GM12878 (cell line): ENCODE results near the gene PDZD7. TPM values are rescaled to one million over a fixed set of nuclear protein-coding genes. Genes with fewer than 3 reads are reported as not detected.

Experiments used
- ATAC-seq: fragments of 200-7000 bp; cut with Tn5 transposase; 3 replicates; pipeline ENCODE4 v1.9.1; 2020; ENCODE audit warnings: mild to moderate bottlenecking, moderate library complexity
- BruUV-seq: library from RNA; stranded (reverse); fragments of 400-500 nt; replicated peaks from 2 replicates; lab custom pipeline; 2021; lab: Mats Ljungman, UMichigan
- CTCF ChIA-PET: fragments of 300-600 bp; sonication (Branson Sonifier 250); formaldehyde crosslinking; extraction: SDS; loops from one replicate; lab custom pipeline; 2021; ENCODE audit warnings: inconsistent platforms; lab: Yijun Ruan, JAX
- POLR2A ChIA-PET: fragments of 350-600 bp; formaldehyde crosslinking; extraction: SDS; loops from one replicate; lab custom pipeline; 2021; ENCODE audit warnings: inconsistent platforms; lab: Charles Lee
- RAD21 ChIA-PET: fragments of 300-600 bp; sonication (Branson Sonifier 250); formaldehyde crosslinking; loops from one replicate; lab custom pipeline; 2023; ENCODE audit warnings: antibody characterized with exemption; ENCODE audit not compliant: unreplicated experiment; lab: Charles Lee
- SMC1A ChIA-PET: fragments of 300-600 bp; sonication (Branson Sonifier 250); formaldehyde crosslinking; loops from one replicate; lab custom pipeline; 2023; ENCODE audit not compliant: unreplicated experiment, uncharacterized antibody; lab: Charles Lee
- DNase-seq: peaks from one replicate; pipeline ENCODE4 v3.0.0-alpha.2; 2011; ENCODE audit warnings: low read depth, low spot score
- FAIRE-seq: peaks from 3 replicates; lab custom pipeline; 2011; peaks lifted over from hg19 to GRCh38; lab: Jason Lieb, UNC
- H2AFZ ChIP-seq: 2 replicates; pipeline ENCODE4 v1.6.0; 2011; ENCODE audit warnings: low read depth, low read length, control low read depth; ENCODE audit not compliant: control insufficient read depth
- H3K27ac ChIP-seq: 2 replicates; pipeline ENCODE4 v1.5.1; 2011; ENCODE audit warnings: control low read depth; ENCODE audit not compliant: control insufficient read depth, insufficient read depth
- H3K27me3 ChIP-seq, 2 experiments: replicated peaks in 1 of 2; 2 replicates each; pipeline versions ENCODE4 v1.6.0 to v1.6.1; 2011; ENCODE audit warnings: low read length in 1 of 2; ENCODE audit not compliant: control insufficient read depth in 2 of 2, insufficient read depth in 2 of 2
- H3K36me3 ChIP-seq, 2 experiments: 2 replicates each; pipeline ENCODE4 v1.5.1; 2011; ENCODE audit warnings: low read length in 1 of 2; ENCODE audit not compliant: control insufficient read depth in 2 of 2, insufficient read depth in 2 of 2
- H3K4me1 ChIP-seq: 2 replicates; pipeline ENCODE4 v1.6.1; 2011; ENCODE audit warnings: mild to moderate bottlenecking, low read length, moderate library complexity, mixed read lengths; ENCODE audit not compliant: control insufficient read depth, insufficient read depth
- H3K4me2 ChIP-seq: 2 replicates; pipeline ENCODE4 v1.6.0; 2011; ENCODE audit warnings: control low read depth; ENCODE audit not compliant: control insufficient read depth, insufficient read depth
- H3K4me3 ChIP-seq: fragments of 200-600 bp; sonication (generic); 2 replicates; pipeline ENCODE4 v1.5.1; 2016
- H3K79me2 ChIP-seq: 2 replicates; pipeline ENCODE4 v1.6.0; 2011; ENCODE audit warnings: low read length; ENCODE audit not compliant: control insufficient read depth, insufficient read depth
- H3K9ac ChIP-seq: 2 replicates; pipeline ENCODE4 v1.8.0; 2011; ENCODE audit warnings: low read length, control low read depth, mixed read lengths; ENCODE audit not compliant: control insufficient read depth, insufficient read depth
- H3K9me3 ChIP-seq: replicated peaks from 3 replicates; pipeline ENCODE4 v1.5.1; 2011; ENCODE audit warnings: mild to moderate bottlenecking, low read length; ENCODE audit not compliant: control insufficient read depth, insufficient read depth
- H4K20me1 ChIP-seq: 2 replicates; pipeline ENCODE4 v1.6.0; 2011; ENCODE audit not compliant: control insufficient read depth, insufficient read depth
- ESRRA ChIP-seq: IDR thresholded peaks from 2 replicates; pipeline ENCODE4 v1.6.1; 2012; ENCODE audit warnings: mild to moderate bottlenecking, low read length, improper control_type of control experiment
- HDAC2 ChIP-seq: fragments of 200-600 bp; sonication (generic); IDR thresholded peaks from 2 replicates; pipeline ENCODE4 v1.6.1; 2017
- IRF4 ChIP-seq: IDR thresholded peaks from 2 replicates; pipeline ENCODE4 v1.6.1; 2011; ENCODE audit warnings: low read depth, low read length
- MYB ChIP-seq: fragments of 150-350 bp; IDR thresholded peaks from 2 replicates; pipeline ENCODE4 v1.6.1; 2014; ENCODE audit warnings: mild to moderate bottlenecking, low read depth, low read length, borderline replicate concordance
- WGBS: methylation state at CpG from one replicate; pipeline ENCODE4 v1.1.6; 2016; ENCODE audit warnings: low lambda C conversion rate; ENCODE audit not compliant: insufficient replicate concordance, insufficient coverage; ENCODE audit errors: missing lambda C conversion rate; 5-methylcytosine and 5-hydroxymethylcytosine counted together
- in situ Hi-C: fragments of 300-500 bp; cut with MboI; formaldehyde crosslinking; loops from 9 replicates; pipeline ENCODE4 v1.14.3; 2018; ENCODE audit warnings: mixed read lengths
- intact Hi-C: fragments of 100-400 bp; cut with micrococcal nuclease; formaldehyde crosslinking; loops from one replicate; pipeline ENCODE4 v1.14.2; 2022; ENCODE audit not compliant: unreplicated experiment
- polyA plus RNA-seq, 11 experiments: library from polyadenylated mRNA; depleted of rRNA in 4 of 11; unstranded in 6 of 11; stranded (reverse) in 5 of 11; fragments of >200 nt; fragmentation: Nextera tagmentation in 4 of 11; fragmentation: Illumina TruSeq in 1 of 11; extraction: Ambion mirVana in 4 of 11; extraction: Trizol in 1 of 11; gene quantifications; 1 replicate in 1 of 11; 2 replicates in 10 of 11; pipeline versions ENCODE4 v1.2.1 to v1.2.3, GENCODE V29; 2011 to 2016; ENCODE audit warnings: inconsistent platforms in 2 of 11, missing spikeins in 2 of 11, low read depth in 1 of 11
- total RNA-seq, 4 experiments: library from RNA; depleted of rRNA in 3 of 4; stranded (reverse); fragments of >200 nt in 3 of 4; fragmentation: Illumina TruSeq in 1 of 4; extraction: Trizol in 1 of 4; gene quantifications; 2 replicates each; pipeline versions ENCODE4 v1.2.1 to v1.2.3, GENCODE V29; 2013 to 2021
- TF ChIP-seq, protein P1 (sequence below): fragments of 150-350 bp; IDR thresholded peaks from 2 replicates; pipeline ENCODE4 v1.6.1; 2014; ENCODE audit warnings: mild to moderate bottlenecking, low read depth, low read length

PDZD7 gene
- total and polyA plus RNA-seq, 10 of the 15 experiments (the other 5 are each of a cell fraction or from before 2014, with no cell fraction given): 0.01 to 0.20 (median 0.03) TPM; not detected in 7

DNA sequence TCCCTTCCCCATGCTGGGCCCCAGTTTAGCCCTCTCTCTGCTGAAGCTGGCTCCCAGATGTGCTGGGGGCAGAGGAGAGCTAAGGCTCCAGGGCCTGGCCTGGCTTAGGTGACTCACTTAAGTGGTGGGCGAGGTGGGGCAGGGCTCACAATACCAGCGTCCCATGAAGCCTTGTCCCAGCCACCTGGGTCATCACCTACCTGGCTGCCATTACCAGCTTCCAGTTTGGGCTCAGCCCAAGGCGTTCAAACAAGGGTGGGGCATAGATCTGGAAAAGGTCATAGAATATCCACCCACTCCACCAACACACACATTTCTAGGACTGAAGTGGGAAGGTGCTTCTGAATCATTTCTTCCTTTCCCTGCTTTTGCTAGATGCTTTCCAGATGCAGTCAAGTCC is 39.2 kb upstream of the PDZD7 start (continued):
- TF ChIP-seq, protein P1, sequence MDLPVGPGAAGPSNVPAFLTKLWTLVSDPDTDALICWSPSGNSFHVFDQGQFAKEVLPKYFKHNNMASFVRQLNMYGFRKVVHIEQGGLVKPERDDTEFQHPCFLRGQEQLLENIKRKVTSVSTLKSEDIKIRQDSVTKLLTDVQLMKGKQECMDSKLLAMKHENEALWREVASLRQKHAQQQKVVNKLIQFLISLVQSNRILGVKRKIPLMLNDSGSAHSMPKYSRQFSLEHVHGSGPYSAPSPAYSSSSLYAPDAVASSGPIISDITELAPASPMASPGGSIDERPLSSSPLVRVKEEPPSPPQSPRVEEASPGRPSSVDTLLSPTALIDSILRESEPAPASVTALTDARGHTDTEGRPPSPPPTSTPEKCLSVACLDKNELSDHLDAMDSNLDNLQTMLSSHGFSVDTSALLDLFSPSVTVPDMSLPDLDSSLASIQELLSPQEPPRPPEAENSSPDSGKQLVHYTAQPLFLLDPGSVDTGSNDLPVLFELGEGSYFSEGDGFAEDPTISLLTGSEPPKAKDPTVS: no peak
- TF ChIP-seq IRF4: no peak
- TF ChIP-seq HDAC2: no peak

DNA sequence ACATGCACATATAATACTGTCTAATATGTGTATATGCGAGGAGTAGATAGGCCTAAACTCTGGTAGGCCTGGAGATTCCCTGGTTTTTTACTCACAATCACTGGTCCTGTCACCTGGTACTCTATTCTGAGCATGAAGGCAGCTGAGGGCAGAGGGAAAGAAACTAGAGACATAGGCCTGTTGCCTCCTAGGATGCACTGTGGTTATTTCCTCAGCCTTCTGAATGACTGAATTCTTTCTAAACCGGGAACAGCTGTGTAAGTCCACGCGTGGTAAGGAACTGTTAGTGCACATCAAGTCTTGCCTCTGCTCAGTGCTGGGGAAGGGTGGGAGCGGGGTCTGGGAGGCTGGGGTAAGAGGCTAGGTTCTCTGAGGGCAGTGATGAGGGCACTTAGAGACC is 38.5 kb upstream of the PDZD7 start:
- no peak overlapping the region for H3K4me3 ChIP-seq
- ChIA-PET CTCF (interaction anchor here (1.0 to 23.4 kb wide), 5 partner anchors 20 to 73 kb away, joined by 3 to 885 read pairs (median 18); partner anchors contain the start of gene KAZALD1), RAD21 (interaction anchor here (1.4 to 6.1 kb wide), 7 partner anchors 10 to 73 kb away, joined by 4 to 70 read pairs (median 17); no protein-coding TSS in a partner anchor), SMC1A (interaction anchor here (0.6 to 4.3 kb wide), 5 partner anchors 8 to 27 kb away, joined by 3 to 36 read pairs (median 4); partner anchors contain the start of gene KAZALD1), POLR2A (interaction anchor here (0.7 kb wide), 1 partner anchor 26 kb away, joined by 3 read pairs; no protein-coding TSS in a partner anchor)
- no peak overlapping the region for H3K9ac ChIP-seq
- intact Hi-C loops: loop anchor here (5.0 kb wide), 1 partner anchor 37 kb away; the partner anchor contains the start of genes PDZD7 and SFXN3
- H3K36me3 ChIP-seq: no peaks in the 10 kb centered on the region
- H3K27ac ChIP-seq: no peak overlapping the region
- no peaks in the 10 kb centered on the region for H4K20me1 ChIP-seq
- H3K4me1 ChIP-seq: peaks cover 28% of the 10 kb centered on the region
- DNase-seq: no peak
- H3K79me2 ChIP-seq: no peaks in the 10 kb centered on the region
- no TSS peak for BruUV-seq
- no peaks in the 10 kb centered on the region for H3K9me3 ChIP-seq
- ATAC-seq: no peak
- peaks cover 0 to 5% of the 10 kb centered on the region in 2 experiments; a peak in 3 of 4 replicates for H3K27me3 ChIP-seq
- 72% methylated on average over 5 of the region's 5 CpGs for WGBS
- H3K4me2 ChIP-seq: no peak overlapping the region
- no peak for FAIRE-seq
- no peak for TF ChIP-seq MYB
- TF ChIP-seq ESRRA: no peak
- no peak overlapping the region for H2AFZ ChIP-seq
- in situ Hi-C loops: no loop called here
